Esophagus muscularis mucosa (tissue), 3 donors: ENCODE results near the gene PLA2G6.

Source experiments
- CTCF ChIP-seq, 3 experiments: fragments of 200-600 bp in 2 of 3; fragments of 450-650 bp in 1 of 3; sonication (generic) in 2 of 3; IDR thresholded peaks; one replicate each; pipeline ENCODE4 v1.5.1; 2017 to 2019; ENCODE audit warnings: antibody characterized with exemption in 3 of 3, mild to moderate bottlenecking in 2 of 3, moderate library complexity in 1 of 3
- EP300 ChIP-seq: sonication (generic); formaldehyde crosslinking; IDR thresholded peaks from one replicate; pipeline ENCODE4 v1.6.1; 2017; ENCODE audit warnings: antibody characterized with exemption

- no peak for TF ChIP-seq CTCF (IDR thresholded peaks at IDR 0.05)
- no peak for TF ChIP-seq EP300
These were observed 21.6 kb upstream of the PLA2G6 start for GRCh38 chr22:38203090-38203810.
